ENCODE results near the gene VAV1.

- TF ChIP-seq, protein P1, sequence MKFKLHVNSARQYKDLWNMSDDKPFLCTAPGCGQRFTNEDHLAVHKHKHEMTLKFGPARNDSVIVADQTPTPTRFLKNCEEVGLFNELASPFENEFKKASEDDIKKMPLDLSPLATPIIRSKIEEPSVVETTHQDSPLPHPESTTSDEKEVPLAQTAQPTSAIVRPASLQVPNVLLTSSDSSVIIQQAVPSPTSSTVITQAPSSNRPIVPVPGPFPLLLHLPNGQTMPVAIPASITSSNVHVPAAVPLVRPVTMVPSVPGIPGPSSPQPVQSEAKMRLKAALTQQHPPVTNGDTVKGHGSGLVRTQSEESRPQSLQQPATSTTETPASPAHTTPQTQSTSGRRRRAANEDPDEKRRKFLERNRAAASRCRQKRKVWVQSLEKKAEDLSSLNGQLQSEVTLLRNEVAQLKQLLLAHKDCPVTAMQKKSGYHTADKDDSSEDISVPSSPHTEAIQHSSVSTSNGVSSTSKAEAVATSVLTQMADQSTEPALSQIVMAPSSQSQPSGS (IDR thresholded peaks at IDR 0.05; ENCODE audit: low read length), result no peak
- TF ChIP-seq ASH2L (IDR thresholded peaks at IDR 0.05; ENCODE audit: borderline replicate concordance, low read depth), result no peak
- TF ChIP-seq, protein P2, sequence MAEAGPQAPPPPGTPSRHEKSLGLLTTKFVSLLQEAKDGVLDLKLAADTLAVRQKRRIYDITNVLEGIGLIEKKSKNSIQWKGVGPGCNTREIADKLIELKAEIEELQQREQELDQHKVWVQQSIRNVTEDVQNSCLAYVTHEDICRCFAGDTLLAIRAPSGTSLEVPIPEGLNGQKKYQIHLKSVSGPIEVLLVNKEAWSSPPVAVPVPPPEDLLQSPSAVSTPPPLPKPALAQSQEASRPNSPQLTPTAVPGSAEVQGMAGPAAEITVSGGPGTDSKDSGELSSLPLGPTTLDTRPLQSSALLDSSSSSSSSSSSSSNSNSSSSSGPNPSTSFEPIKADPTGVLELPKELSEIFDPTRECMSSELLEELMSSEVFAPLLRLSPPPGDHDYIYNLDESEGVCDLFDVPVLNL (IDR thresholded peaks at IDR 0.05; ENCODE audit: low read depth, low read length), result no peak
- no peak for TF ChIP-seq EGR1 (IDR thresholded peaks at IDR 0.05; ENCODE audit: borderline replicate concordance in 1 of 2, low read depth in 2 of 2, low read length in 2 of 2)
- no peak for TF ChIP-seq SMC3 (IDR thresholded peaks at IDR 0.05; ENCODE audit: borderline replicate concordance, low read length)
- TF ChIP-seq RAD21 (IDR thresholded peaks at IDR 0.05; ENCODE audit: insufficient read depth, low read depth, low read length), result no peak
- TF ChIP-seq CEBPB (IDR thresholded peaks at IDR 0.05; ENCODE audit: borderline replicate concordance in 1 of 2, low read depth in 2 of 2, low read length in 2 of 2), result no peak
- TF ChIP-seq RAD51 (IDR thresholded peaks at IDR 0.05), result no peak
- TF ChIP-seq CREB1 (IDR thresholded peaks at IDR 0.05; ENCODE audit: low read depth), result no peak
- no peak for TF ChIP-seq MAX (IDR thresholded peaks at IDR 0.05; ENCODE audit: low read depth, low read length)
- TF ChIP-seq, protein P3, sequence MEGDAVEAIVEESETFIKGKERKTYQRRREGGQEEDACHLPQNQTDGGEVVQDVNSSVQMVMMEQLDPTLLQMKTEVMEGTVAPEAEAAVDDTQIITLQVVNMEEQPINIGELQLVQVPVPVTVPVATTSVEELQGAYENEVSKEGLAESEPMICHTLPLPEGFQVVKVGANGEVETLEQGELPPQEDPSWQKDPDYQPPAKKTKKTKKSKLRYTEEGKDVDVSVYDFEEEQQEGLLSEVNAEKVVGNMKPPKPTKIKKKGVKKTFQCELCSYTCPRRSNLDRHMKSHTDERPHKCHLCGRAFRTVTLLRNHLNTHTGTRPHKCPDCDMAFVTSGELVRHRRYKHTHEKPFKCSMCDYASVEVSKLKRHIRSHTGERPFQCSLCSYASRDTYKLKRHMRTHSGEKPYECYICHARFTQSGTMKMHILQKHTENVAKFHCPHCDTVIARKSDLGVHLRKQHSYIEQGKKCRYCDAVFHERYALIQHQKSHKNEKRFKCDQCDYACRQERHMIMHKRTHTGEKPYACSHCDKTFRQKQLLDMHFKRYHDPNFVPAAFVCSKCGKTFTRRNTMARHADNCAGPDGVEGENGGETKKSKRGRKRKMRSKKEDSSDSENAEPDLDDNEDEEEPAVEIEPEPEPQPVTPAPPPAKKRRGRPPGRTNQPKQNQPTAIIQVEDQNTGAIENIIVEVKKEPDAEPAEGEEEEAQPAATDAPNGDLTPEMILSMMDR (IDR thresholded peaks at IDR 0.05 in 2 of 3, conservative IDR thresholded peaks at IDR 0.05 in 1 of 3; ENCODE audit: control insufficient read depth in 2 of 3, extremely low read depth in 1 of 3, insufficient read depth in 1 of 3, low read depth in 3 of 3, low read length in 3 of 3), result no peak
- no peak for TF ChIP-seq SREBF2 (IDR thresholded peaks at IDR 0.05; ENCODE audit: low read length)
Observed at GRCh38 chr19:6793973-6794372, 21.5 kb downstream of the VAV1 start.

Measured in GM12878 (cell line).